SU-DHL-6 (cell line): ENCODE results near the gene CAMK4.

Experiments used
- EZH2phosphoT487 ChIP-seq: fragments of 200-600 bp; sonication (generic), shearing (Covaris generic); conservative IDR thresholded peaks from 2 replicates; pipeline ENCODE4 v1.6.1; 2018; ENCODE audit warnings: mild to moderate bottlenecking, antibody characterized with exemption, low read length, moderate library complexity, mixed read lengths
- TF ChIP-seq, protein P1 (sequence below): fragments of 200-600 bp; sonication (generic); IDR thresholded peaks from one replicate; pipeline ENCODE4 v1.5.1; 2017; ENCODE audit warnings: antibody characterized with exemption, mild to moderate bottlenecking, low read length, moderate library complexity; ENCODE audit not compliant: insufficient read depth, poor library complexity, severe bottlenecking

- TF ChIP-seq, protein P1, sequence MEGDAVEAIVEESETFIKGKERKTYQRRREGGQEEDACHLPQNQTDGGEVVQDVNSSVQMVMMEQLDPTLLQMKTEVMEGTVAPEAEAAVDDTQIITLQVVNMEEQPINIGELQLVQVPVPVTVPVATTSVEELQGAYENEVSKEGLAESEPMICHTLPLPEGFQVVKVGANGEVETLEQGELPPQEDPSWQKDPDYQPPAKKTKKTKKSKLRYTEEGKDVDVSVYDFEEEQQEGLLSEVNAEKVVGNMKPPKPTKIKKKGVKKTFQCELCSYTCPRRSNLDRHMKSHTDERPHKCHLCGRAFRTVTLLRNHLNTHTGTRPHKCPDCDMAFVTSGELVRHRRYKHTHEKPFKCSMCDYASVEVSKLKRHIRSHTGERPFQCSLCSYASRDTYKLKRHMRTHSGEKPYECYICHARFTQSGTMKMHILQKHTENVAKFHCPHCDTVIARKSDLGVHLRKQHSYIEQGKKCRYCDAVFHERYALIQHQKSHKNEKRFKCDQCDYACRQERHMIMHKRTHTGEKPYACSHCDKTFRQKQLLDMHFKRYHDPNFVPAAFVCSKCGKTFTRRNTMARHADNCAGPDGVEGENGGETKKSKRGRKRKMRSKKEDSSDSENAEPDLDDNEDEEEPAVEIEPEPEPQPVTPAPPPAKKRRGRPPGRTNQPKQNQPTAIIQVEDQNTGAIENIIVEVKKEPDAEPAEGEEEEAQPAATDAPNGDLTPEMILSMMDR, result no peak
- no peak for TF ChIP-seq EZH2phosphoT487
Observed at GRCh38 chr5:111238431-111239225, 14.4 kb downstream of the CAMK4 start.
